HEK293 (cell line): ENCODE data around the gene NDUFS2.

ENCODE experiments used
- CTCF ChIA-PET: fragments of 350-600 bp; formaldehyde crosslinking; extraction: SDS; loops from one replicate; lab custom pipeline; 2021; ENCODE audit warnings: antibody characterized with exemption; lab: Yijun Ruan, JAX
- POLR2A ChIA-PET: fragments of 300-600 bp; formaldehyde crosslinking; extraction: SDS; loops from one replicate; lab custom pipeline; 2020; ENCODE audit warnings: antibody characterized with exemption, inconsistent platforms; lab: Yijun Ruan, JAX
- H3K27ac ChIP-seq: fragments of 200-500 bp; sonication (Bioruptor generic); 2 replicates; pipeline ENCODE4 v1.5.1; 2014; ENCODE audit warnings: low read depth, low read length, control low read depth, inconsistent platforms; ENCODE audit errors: extremely low read depth
- H3K36me3 ChIP-seq, 2 experiments: fragments of 200-500 bp in 1 of 2; sonication (Bioruptor generic) in 1 of 2; 1 replicate in 1 of 2; 2 replicates in 1 of 2; pipeline ENCODE4 v1.5.1; 2014 to 2017; ENCODE audit warnings: inconsistent platforms in 2 of 2, low read length in 2 of 2; ENCODE audit not compliant: control insufficient read depth in 2 of 2, insufficient read depth in 1 of 2
- H3K4me1 ChIP-seq: fragments of 200-500 bp; sonication (Bioruptor generic); 2 replicates; pipeline ENCODE4 v1.5.1; 2014; ENCODE audit warnings: mild to moderate bottlenecking, low read length, inconsistent platforms; ENCODE audit not compliant: control insufficient read depth, insufficient read depth
- H3K4me3 ChIP-seq: 2 replicates; pipeline ENCODE4 v1.5.1; 2011; ENCODE audit warnings: low read depth, mild to moderate bottlenecking, control low read depth, low read length, moderate library complexity
- H3K9me3 ChIP-seq: fragments of 200-500 bp; sonication (Bioruptor generic); 2 replicates; pipeline ENCODE4 v1.5.1; 2014; ENCODE audit warnings: low read depth, low read length, inconsistent platforms; ENCODE audit not compliant: control insufficient read depth, insufficient read depth
- KLF10 ChIP-seq: fragments of 450-650 bp; IDR thresholded peaks from 2 replicates; pipeline ENCODE4 v1.5.1; 2018; ENCODE audit warnings: missing biosample characterization, mild to moderate bottlenecking, missing genetic modification characterization
- KLF7 ChIP-seq: fragments of 450-650 bp; formaldehyde crosslinking; IDR thresholded peaks from 2 replicates; pipeline ENCODE4 v1.5.1; 2016; ENCODE audit warnings: missing biosample characterization, missing genetic modification characterization, borderline replicate concordance
- PRDM4 ChIP-seq: fragments of 450-650 bp; formaldehyde crosslinking; IDR thresholded peaks from 2 replicates; pipeline ENCODE4 v1.5.1; 2017; ENCODE audit warnings: missing biosample characterization, missing genetic modification characterization
- ZIC2 ChIP-seq: fragments of 450-650 bp; formaldehyde crosslinking; IDR thresholded peaks from 2 replicates; pipeline ENCODE4 v1.5.1; 2016; ENCODE audit warnings: missing biosample characterization, missing genetic modification characterization
- ZNF132 ChIP-seq: fragments of 450-650 bp; formaldehyde crosslinking; IDR thresholded peaks from 2 replicates; pipeline ENCODE4 v1.5.1; 2017; ENCODE audit warnings: missing biosample characterization, missing genetic modification characterization, borderline replicate concordance
- ZNF24 ChIP-seq: fragments of 450-650 bp; formaldehyde crosslinking; IDR thresholded peaks from 2 replicates; pipeline ENCODE4 v1.5.1; 2016; ENCODE audit warnings: missing biosample characterization, missing genetic modification characterization
- ZNF266 ChIP-seq: fragments of 450-650 bp; formaldehyde crosslinking; IDR thresholded peaks from 2 replicates; pipeline ENCODE4 v1.5.1; 2016; ENCODE audit warnings: missing biosample characterization, missing genetic modification characterization, low read depth
- ZNF280C ChIP-seq: fragments of 450-650 bp; formaldehyde crosslinking; IDR thresholded peaks from 2 replicates; pipeline ENCODE4 v1.5.1; 2016; ENCODE audit warnings: missing biosample characterization, missing genetic modification characterization
- ZNF280D ChIP-seq: fragments of 450-650 bp; formaldehyde crosslinking; IDR thresholded peaks from 2 replicates; pipeline ENCODE4 v1.5.1; 2016; ENCODE audit warnings: missing biosample characterization, missing genetic modification characterization
- ZNF324 ChIP-seq: fragments of 450-650 bp; formaldehyde crosslinking; IDR thresholded peaks from 2 replicates; pipeline ENCODE4 v1.5.1; 2016; ENCODE audit warnings: missing biosample characterization, missing genetic modification characterization
- ZNF354C ChIP-seq: fragments of 450-650 bp; formaldehyde crosslinking; IDR thresholded peaks from 2 replicates; pipeline ENCODE4 v1.5.1; 2016; ENCODE audit warnings: missing biosample characterization, missing genetic modification characterization, low read depth, borderline replicate concordance
- ZNF571 ChIP-seq: fragments of 450-650 bp; formaldehyde crosslinking; IDR thresholded peaks from 2 replicates; pipeline ENCODE4 v1.5.0; 2017; ENCODE audit warnings: missing biosample characterization, missing genetic modification characterization
- ZNF585B ChIP-seq: fragments of 450-650 bp; formaldehyde crosslinking; IDR thresholded peaks from 2 replicates; pipeline ENCODE4 v1.5.1; 2016; ENCODE audit warnings: missing biosample characterization, missing genetic modification characterization
- ZNF621 ChIP-seq: fragments of 450-650 bp; formaldehyde crosslinking; IDR thresholded peaks from 2 replicates; pipeline ENCODE4 v1.5.1; 2017; ENCODE audit warnings: missing biosample characterization, missing genetic modification characterization
- ZNF660 ChIP-seq: fragments of 450-650 bp; IDR thresholded peaks from 2 replicates; pipeline ENCODE4 v1.5.1; 2018; ENCODE audit warnings: missing biosample characterization, mild to moderate bottlenecking, missing genetic modification characterization
- ZNF664 ChIP-seq: fragments of 450-650 bp; formaldehyde crosslinking; IDR thresholded peaks from 2 replicates; pipeline ENCODE4 v1.5.1; 2016; ENCODE audit warnings: missing biosample characterization, missing genetic modification characterization
- ZNF670 ChIP-seq: fragments of 450-650 bp; formaldehyde crosslinking; IDR thresholded peaks from 2 replicates; pipeline ENCODE4 v1.5.1; 2016; ENCODE audit warnings: missing biosample characterization, missing genetic modification characterization, low read depth
- ZNF76 ChIP-seq: fragments of 450-650 bp; formaldehyde crosslinking; IDR thresholded peaks from 2 replicates; pipeline ENCODE4; 2016; ENCODE audit warnings: low read depth, missing biosample characterization, missing genetic modification characterization, borderline replicate concordance
- ZNF843 ChIP-seq: fragments of 450-650 bp; formaldehyde crosslinking; IDR thresholded peaks from 2 replicates; pipeline ENCODE4 v1.5.1; 2016; ENCODE audit warnings: missing biosample characterization, missing genetic modification characterization
- ZSCAN30 ChIP-seq: fragments of 450-650 bp; IDR thresholded peaks from 2 replicates; pipeline ENCODE4 v1.5.1; 2018; ENCODE audit warnings: missing biosample characterization, mild to moderate bottlenecking, missing genetic modification characterization, moderate library complexity
- TF ChIP-seq, protein P1 (sequence below): fragments of 450-650 bp; formaldehyde crosslinking; IDR thresholded peaks from 2 replicates; pipeline ENCODE4 v1.5.1; 2016; ENCODE audit warnings: missing biosample characterization, missing genetic modification characterization
- TF ChIP-seq, protein P2 (sequence below): fragments of 450-650 bp; formaldehyde crosslinking; optimal IDR thresholded peaks from 2 replicates; pipeline ENCODE3; 2016; ENCODE audit warnings: missing biosample characterization, mild to moderate bottlenecking, missing genetic modification characterization
- TF ChIP-seq, protein P3 (sequence below): fragments of 450-650 bp; formaldehyde crosslinking; IDR thresholded peaks from 2 replicates; pipeline ENCODE4 v1.5.1; 2016; ENCODE audit warnings: missing biosample characterization, missing genetic modification characterization

The NDUFS2 gene

GRCh38 chr1:161228032-161228431 is 25.9 kb downstream of the NDUFS2 start:
- CTCF ChIA-PET, result interaction anchor here (0.7 to 9.7 kb wide), 19 partner anchors 12 to 161 kb away, joined by 3 to 146 read pairs (median 7); partner anchors contain the start of genes NR1I3 and PCP4L1
- POLR2A ChIA-PET, result no interaction called here
- peaks cover 0 to 33% of the 10 kb centered on the region in 2 experiments; a peak in 1 of 3 replicates for H3K36me3 ChIP-seq
- no peaks in the 10 kb centered on the region for H3K9me3 ChIP-seq
- peaks cover 4% of the 10 kb centered on the region; the same call in 1 of the 2 replicates for H3K4me1 ChIP-seq
- H3K27ac ChIP-seq, result no peak overlapping the region
- TF ChIP-seq ZSCAN30 (tag by site-specific recombination) (no peak), KLF10 (no peak), ZNF621 (no peak), ZNF843 (no peak), ZNF324 (tag by site-specific recombination) (no peak), ZNF571 (no peak), KLF7 (tag by site-specific recombination) (no peak), ZNF266 (tag by site-specific recombination) (no peak), ZNF660 (no peak), ZNF24 (no peak), ZNF585B (tag by site-specific recombination) (no peak), ZNF280D (tag by site-specific recombination) (no peak), ZIC2 (tag by site-specific recombination) (no peak)
- no peak overlapping the region for H3K4me3 ChIP-seq

DNA sequence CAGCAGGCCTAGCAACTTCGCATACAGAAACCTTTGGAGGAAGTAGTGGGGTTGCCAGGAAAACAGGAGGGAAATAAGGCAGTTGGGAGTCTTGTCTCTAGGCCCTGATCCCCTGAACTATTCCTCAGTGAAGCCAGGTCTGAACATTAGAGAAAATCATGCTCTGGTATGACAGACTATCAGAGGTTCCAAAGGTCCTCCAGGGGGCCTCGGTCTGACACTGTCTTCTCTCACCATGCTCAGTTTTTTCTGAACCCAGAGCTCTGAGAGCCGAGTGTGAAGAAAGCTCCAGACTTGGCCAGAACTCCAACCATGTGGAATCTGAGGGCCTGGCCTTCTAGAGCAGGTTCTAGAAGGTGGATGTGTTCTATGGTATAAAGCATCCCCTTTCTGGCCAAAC is 27.7 kb downstream of the NDUFS2 start:
- Histone ChIP-seq H3K4me3 (no peak overlapping the region), H3K9me3 (no peaks in the 10 kb centered on the region), H3K27ac (no peak overlapping the region), H3K36me3 (peaks cover 0 to 33% of the 10 kb centered on the region in 2 experiments; a peak in 1 of 3 replicates), H3K4me1 (peaks cover 4% of the 10 kb centered on the region; the same call in 1 of the 2 replicates)
- POLR2A ChIA-PET, result interaction anchor here (1.4 kb wide), 1 partner anchor 60 kb away, joined by 3 read pairs; no protein-coding TSS in a partner anchor
- CTCF ChIA-PET, result interaction anchor here (0.5 to 9.7 kb wide), 12 partner anchors 10 to 512 kb away, joined by 3 to 146 read pairs (median 5); partner anchors contain the start of gene NR1I3
- TF ChIP-seq, protein P1, sequence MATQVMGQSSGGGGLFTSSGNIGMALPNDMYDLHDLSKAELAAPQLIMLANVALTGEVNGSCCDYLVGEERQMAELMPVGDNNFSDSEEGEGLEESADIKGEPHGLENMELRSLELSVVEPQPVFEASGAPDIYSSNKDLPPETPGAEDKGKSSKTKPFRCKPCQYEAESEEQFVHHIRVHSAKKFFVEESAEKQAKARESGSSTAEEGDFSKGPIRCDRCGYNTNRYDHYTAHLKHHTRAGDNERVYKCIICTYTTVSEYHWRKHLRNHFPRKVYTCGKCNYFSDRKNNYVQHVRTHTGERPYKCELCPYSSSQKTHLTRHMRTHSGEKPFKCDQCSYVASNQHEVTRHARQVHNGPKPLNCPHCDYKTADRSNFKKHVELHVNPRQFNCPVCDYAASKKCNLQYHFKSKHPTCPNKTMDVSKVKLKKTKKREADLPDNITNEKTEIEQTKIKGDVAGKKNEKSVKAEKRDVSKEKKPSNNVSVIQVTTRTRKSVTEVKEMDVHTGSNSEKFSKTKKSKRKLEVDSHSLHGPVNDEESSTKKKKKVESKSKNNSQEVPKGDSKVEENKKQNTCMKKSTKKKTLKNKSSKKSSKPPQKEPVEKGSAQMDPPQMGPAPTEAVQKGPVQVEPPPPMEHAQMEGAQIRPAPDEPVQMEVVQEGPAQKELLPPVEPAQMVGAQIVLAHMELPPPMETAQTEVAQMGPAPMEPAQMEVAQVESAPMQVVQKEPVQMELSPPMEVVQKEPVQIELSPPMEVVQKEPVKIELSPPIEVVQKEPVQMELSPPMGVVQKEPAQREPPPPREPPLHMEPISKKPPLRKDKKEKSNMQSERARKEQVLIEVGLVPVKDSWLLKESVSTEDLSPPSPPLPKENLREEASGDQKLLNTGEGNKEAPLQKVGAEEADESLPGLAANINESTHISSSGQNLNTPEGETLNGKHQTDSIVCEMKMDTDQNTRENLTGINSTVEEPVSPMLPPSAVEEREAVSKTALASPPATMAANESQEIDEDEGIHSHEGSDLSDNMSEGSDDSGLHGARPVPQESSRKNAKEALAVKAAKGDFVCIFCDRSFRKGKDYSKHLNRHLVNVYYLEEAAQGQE, result no peak
- TF ChIP-seq ZNF354C (tag by site-specific recombination), result no peak
- TF ChIP-seq, protein P2, sequence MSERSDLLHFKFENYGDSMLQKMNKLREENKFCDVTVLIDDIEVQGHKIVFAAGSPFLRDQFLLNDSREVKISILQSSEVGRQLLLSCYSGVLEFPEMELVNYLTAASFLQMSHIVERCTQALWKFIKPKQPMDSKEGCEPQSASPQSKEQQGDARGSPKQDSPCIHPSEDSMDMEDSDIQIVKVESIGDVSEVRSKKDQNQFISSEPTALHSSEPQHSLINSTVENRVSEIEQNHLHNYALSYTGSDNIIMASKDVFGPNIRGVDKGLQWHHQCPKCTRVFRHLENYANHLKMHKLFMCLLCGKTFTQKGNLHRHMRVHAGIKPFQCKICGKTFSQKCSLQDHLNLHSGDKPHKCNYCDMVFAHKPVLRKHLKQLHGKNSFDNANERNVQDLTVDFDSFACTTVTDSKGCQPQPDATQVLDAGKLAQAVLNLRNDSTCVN (tag by site-specific recombination), result no peak
- TF ChIP-seq, protein P3, sequence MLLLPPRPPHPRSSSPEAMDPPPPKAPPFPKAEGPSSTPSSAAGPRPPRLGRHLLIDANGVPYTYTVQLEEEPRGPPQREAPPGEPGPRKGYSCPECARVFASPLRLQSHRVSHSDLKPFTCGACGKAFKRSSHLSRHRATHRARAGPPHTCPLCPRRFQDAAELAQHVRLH (tag by site-specific recombination), result no peak
- no peak for TF ChIP-seq ZNF76
- no peak for TF ChIP-seq ZNF664 (tag by site-specific recombination)
- no peak for TF ChIP-seq ZNF132 (tag by site-specific recombination)
- TF ChIP-seq ZNF670, result no peak
- TF ChIP-seq PRDM4, result no peak
- no peak for TF ChIP-seq ZNF280C (tag by site-specific recombination)
